ENCODE data around the gene CREB5. TPM values are rescaled to one million over a fixed set of nuclear protein-coding genes. Genes with fewer than 3 reads are reported as not detected.

Gene CREB5
- total and polyA plus RNA-seq, 2 donors (not counting 3 experiments of a cell fraction or from before 2014, with no cell fraction given): 19.6 to 28.4 TPM

DNA sequence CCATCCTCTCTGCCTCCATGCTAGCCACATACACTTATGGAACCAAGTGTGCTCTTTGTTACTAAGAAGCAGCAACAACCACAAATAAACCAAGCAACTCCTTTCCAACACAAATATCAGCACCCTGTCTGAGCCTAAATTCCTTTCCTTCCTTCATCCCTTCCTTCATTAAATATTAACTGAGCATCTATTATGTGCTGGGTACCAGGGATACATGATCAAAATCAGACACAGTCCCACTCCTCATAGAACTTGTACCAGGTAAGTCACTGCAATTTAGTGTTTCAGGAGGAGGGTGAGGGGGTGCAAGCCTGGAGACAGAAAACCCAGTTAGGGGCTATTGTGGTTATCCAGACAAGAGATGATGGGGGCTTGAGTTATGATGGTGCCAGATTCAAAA is 10.8 kb downstream of the CREB5 start:
- H3K36me3 ChIP-seq (ENCODE audit: control insufficient read depth in 2 of 2, extremely low read depth in 1 of 2, insufficient read depth in 2 of 2, low read length in 2 of 2): no peaks in the 10 kb centered on the region
- FAIRE-seq (no peak), DNase-seq (ENCODE audit: low read depth, low spot score) (no peak)
- no peak overlapping the region for H3K4me2 ChIP-seq (ENCODE audit: insufficient read depth, low read length)
- H2AFZ ChIP-seq (ENCODE audit: low read depth, low read length): no peak overlapping the region
- CTCF ChIA-PET: no interaction called here
- no peak for TF ChIP-seq POLR2A (IDR thresholded peaks at IDR 0.05; ENCODE audit: low read depth, low read length)
- TF ChIP-seq, protein P1, sequence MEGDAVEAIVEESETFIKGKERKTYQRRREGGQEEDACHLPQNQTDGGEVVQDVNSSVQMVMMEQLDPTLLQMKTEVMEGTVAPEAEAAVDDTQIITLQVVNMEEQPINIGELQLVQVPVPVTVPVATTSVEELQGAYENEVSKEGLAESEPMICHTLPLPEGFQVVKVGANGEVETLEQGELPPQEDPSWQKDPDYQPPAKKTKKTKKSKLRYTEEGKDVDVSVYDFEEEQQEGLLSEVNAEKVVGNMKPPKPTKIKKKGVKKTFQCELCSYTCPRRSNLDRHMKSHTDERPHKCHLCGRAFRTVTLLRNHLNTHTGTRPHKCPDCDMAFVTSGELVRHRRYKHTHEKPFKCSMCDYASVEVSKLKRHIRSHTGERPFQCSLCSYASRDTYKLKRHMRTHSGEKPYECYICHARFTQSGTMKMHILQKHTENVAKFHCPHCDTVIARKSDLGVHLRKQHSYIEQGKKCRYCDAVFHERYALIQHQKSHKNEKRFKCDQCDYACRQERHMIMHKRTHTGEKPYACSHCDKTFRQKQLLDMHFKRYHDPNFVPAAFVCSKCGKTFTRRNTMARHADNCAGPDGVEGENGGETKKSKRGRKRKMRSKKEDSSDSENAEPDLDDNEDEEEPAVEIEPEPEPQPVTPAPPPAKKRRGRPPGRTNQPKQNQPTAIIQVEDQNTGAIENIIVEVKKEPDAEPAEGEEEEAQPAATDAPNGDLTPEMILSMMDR (IDR thresholded peaks at IDR 0.05; ENCODE audit: extremely low read depth in 1 of 2, insufficient read depth in 1 of 2, low read depth in 1 of 2, low read length in 2 of 2): no peak
- no peak for TF ChIP-seq POLR2AphosphoS5 (IDR thresholded peaks at IDR 0.05; ENCODE audit: insufficient read depth, low read depth, low read length)
- no peak for TF ChIP-seq EZH2 (IDR thresholded peaks at IDR 0.05; ENCODE audit: borderline replicate concordance, low read depth, low read length, severe bottlenecking)
- no peak for TF ChIP-seq MYC (IDR thresholded peaks at IDR 0.05; ENCODE audit: low read depth, low read length)
- TF ChIP-seq JUN (IDR thresholded peaks at IDR 0.05; ENCODE audit: borderline replicate concordance, insufficient read depth, insufficient read length, low read depth): no peak
- no peak for TF ChIP-seq FOS (IDR thresholded peaks at IDR 0.05; ENCODE audit: borderline replicate concordance, insufficient read depth, low read length)
- TF ChIP-seq GATA2 (IDR thresholded peaks at IDR 0.05; ENCODE audit: insufficient read depth, insufficient read length, low read depth, low read length): no peak
- TF ChIP-seq, protein P2, sequence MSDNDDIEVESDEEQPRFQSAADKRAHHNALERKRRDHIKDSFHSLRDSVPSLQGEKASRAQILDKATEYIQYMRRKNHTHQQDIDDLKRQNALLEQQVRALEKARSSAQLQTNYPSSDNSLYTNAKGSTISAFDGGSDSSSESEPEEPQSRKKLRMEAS (IDR thresholded peaks at IDR 0.05; ENCODE audit: insufficient read depth, insufficient read length): no peak
- POLR2A ChIA-PET: no interaction called here
- H3K9me1 ChIP-seq (replicated peaks; ENCODE audit: control insufficient read depth, extremely low read depth, insufficient read depth, low read length): no peaks in the 10 kb centered on the region
- no peak overlapping the region for H3K9ac ChIP-seq (replicated peaks; ENCODE audit: extremely low read depth, insufficient read depth, low read length)
- H3K4me1 ChIP-seq (ENCODE audit: control insufficient read depth, extremely low read depth, insufficient read depth, low read length): no peaks in the 10 kb centered on the region
- BruUV-seq (replicated peaks): no TSS peak
- dilution Hi-C loops (cut with MboI; ENCODE audit: extremely low pct_ligation_motif_present, low sequenced_read_pairs): no loop called here
- peaks cover 0 to 10% of the 10 kb centered on the region in 2 experiments for H3K27me3 ChIP-seq (ENCODE audit: control insufficient read depth in 2 of 2, insufficient read depth in 2 of 2, low read length in 2 of 2)
- intact Hi-C loops (cut with micrococcal nuclease): no loop called here
- no peaks in the 10 kb centered on the region for H3K79me2 ChIP-seq (ENCODE audit: control insufficient read depth, insufficient read depth, low read length)
- H4K20me1 ChIP-seq (replicated peaks; ENCODE audit: control insufficient read depth, extremely low read depth, insufficient read depth, low read length): no peaks in the 10 kb centered on the region
- H3K4me3 ChIP-seq (replicated peaks in 1 of 3; ENCODE audit: insufficient read depth in 1 of 3, low read depth in 1 of 3, low read length in 3 of 3): no peak overlapping the region
- no peak overlapping the region for H3K27ac ChIP-seq (ENCODE audit: insufficient read depth, low read depth, low read length)
- H3K9me3 ChIP-seq (replicated peaks; ENCODE audit: control insufficient read depth, insufficient read depth, low read length): no peaks in the 10 kb centered on the region

Data from endothelial cell of umbilical vein (primary cell).